HG02970 (cell line): ENCODE measurements around the gene PPAN.

Experiments
- ATAC-seq: cut with Tn5 transposase; IDR thresholded peaks from one replicate; pipeline ENCODE4 v1.9.1; 2021; ENCODE audit warnings: mild to moderate bottlenecking, moderate library complexity, moderate number of reproducible peaks; ENCODE audit not compliant: unreplicated experiment, low FRiP score

The PPAN gene

GRCh38 chr19:10112037-10112761, 6.0 kb downstream of the PPAN start:
- ATAC-seq: no peak

DNA sequence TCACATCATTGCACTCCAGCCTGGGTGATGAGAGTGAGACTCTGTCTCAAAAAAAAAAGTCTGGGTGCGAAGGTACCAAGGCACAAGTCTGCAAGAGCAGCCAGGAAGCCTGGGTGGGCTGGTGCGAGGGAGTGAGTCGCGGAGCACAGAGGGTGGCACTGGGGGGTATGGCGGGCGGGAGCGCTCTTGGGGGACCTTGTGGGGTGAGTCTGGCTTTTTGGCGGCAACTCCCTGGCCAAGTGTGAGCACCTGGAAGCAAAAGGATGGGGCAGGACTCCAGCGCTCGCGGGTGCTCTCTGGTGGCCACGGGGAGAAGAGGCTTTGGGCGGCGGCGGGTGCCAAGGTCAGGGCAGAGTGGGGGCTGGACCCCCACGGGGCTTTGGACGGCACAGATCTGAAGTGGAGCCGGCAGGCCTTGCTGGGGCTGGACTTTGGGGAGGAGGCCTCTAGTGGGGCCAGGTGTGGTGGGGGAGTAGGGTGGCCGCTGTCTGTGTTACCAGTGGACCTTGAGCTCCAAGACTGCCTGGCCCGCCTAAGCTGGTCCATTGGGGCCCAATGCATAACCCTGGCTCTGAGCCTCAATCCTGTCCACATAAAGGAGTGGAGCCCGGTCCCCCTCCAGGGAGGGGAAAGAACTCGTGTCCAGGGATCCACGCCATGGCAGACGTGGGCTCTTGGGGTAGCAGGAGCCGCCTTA, 6.9 kb downstream of the PPAN start:
- no peak for ATAC-seq

GRCh38 chr19:10113592-10113963, 7.4 kb downstream of the PPAN start:
- no peak for ATAC-seq

- no peak for ATAC-seq
Measured at GRCh38 chr19:10113964-10114650, 7.9 kb downstream of the PPAN start.

DNA sequence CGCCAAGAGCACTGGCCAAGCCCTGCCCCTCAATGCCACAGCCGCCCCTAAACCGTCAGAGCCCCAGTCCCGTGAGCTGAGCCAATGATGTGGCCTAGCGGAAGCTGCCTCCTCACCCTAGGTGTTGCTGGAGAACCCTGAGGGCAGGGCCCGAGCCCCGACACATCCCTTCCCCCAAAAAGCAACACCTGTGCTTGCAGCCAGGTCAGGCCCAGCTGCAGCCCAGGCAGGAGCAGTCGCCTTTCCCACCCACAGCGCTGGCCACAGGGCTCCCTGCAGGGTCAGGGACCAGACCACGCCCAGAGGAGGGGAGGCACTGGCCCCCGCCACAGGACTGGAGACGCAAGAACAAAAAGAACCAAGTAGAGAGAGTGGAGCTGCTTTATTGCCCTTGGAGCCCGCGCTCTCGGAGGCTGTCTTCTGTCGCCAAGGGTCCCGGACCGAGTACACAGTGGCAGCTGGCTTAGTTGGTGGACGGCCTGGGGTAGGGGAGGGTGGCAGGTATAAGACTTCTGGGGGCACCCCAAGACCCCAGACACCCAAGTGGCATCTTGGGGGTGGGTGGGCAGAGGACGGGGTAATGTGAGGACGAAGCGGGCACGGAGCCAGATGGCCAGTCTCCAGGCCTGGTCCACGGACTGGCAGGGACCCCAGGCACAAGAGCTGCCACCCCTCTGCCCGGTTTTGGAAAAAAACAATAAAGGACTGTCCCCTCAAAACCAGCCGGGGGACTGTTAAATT, 8.7 kb downstream of the PPAN start:
- ATAC-seq: no peak

DNA sequence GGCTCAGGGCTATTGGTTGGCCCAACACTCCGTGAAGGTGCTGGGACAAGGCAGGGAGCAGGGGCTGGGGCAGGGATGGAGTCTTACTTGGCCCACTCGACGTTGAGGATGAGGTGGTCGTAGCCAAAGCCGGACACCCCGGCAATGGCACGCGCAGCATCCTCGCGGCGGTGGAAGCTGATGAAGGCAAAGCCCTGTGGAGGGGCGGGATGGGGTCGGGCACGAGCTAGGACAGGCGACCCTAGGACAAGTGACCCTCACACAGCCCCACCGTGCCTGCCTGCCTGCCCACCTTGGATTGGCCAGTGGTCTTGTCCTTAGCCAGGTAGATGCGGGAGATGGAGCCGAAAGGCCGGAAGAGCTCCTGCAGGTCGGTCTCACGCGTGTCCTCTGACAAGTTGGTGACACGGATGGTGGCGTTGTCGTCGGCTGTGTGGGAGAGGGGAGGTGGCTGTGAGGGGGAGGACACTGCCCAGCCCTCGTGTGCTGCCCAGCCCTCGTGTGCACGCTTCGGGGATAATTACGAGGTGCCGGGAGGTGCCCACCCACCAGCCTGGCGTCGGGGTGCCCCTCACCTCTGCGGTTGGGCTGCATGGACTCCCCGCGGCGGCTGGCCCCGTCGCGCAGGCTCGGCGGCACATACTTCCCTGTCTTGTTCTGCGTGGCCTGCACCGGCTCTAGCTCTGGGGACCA, 9.4 kb downstream of the PPAN start:
- no peak for ATAC-seq

DNA sequence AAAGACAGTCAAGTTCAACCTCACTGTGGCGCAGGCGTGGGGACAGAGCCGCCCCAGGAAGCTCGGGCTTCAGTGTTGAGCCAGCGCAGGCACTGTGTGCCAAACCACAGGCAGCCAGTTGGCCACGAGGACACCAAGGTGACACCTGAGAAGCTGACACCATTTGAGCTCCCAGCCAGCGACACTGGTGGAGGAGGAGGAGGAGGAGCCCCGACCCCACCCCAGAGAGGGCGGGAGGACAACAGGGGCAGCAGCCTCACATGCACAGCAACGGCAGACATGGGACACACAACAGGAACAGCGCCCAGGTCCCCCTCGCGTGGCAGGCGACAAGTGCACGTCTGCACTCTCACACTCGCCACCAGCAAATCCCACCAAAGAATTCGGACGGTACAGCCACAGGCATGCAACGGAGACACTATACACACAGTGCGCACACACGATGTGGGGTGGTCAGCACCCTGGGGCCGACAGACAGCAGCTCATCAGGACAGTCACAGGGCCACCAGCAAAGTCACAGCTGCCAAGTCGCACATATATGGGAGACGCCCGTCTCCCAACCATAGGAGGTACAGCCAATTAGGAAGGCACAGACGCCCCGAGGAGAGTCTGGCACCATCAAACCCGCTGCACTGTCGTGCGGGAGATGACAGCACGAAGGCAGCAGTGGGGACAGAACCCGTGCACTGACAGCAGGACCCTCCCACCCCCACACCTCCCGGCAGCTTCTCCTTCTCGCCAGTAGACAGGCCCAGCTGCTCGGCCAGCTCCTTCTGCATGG, 10.1 kb downstream of the PPAN start:
- ATAC-seq: no peak

DNA sequence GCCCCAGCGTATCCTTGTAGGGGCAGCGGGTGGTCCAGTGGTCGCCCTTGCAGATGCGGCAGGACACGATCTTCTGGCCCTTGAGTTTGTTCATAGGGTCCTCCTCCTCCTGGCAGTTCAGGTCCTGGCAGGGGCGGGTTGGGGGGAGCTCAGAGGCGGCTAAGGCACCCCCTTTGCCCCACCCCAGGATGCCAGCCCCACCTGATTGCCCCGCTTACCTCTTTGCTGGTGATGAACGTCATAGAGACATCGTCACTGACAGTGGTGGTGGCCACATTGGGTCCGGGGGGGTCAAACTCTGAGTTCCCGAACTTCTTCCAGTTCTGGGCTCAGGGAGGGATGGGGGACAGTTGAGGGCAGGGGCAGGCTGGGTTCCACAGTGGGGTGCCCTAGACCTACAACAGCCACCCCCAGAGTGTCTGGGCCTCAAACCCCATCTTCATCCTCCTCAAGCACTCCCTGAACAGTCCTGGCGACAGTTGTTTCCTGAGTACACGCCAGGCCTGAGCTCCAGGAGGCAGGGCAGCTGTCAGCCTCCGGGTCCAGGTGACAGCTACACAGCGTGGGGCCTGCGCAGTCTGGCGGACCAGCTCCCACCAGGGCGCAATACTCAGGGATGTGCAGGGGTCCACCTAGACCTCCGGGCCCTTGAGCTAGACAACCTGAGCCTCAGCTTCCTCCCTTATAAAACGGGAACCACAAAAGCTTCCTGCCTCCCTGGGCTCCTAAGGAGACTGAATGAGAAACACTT, 10.9 kb downstream of the PPAN start:
- no peak for ATAC-seq

GRCh38 chr19:10118960-10119359, 12.8 kb downstream of the PPAN start:
- no peak for ATAC-seq

- ATAC-seq: no peak
Measured at GRCh38 chr19:10120538-10121189, 14.5 kb downstream of the PPAN start.

DNA sequence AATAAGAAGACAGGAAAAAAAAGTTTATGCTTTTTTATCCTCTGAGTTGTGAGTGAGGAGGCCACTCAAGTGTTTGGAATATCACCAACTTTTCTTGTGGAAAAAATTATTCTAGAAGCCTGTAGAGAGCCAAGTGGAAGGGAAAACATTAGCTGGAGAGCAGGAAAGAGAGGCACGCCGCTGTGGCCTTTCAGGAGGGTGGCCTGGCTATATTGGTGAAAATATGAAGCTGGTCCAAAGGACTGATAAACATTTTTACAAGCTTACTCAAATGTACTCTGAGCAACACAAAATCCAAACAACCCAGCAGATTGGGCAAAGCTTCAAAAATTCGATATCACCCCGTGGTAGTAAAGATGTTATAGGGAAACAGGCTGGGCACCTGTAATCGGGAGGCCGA, 15.9 kb downstream of the PPAN start:
- no peak for ATAC-seq

- ATAC-seq: no peak
Measured at GRCh38 chr19:10124429-10124828, 18.3 kb downstream of the PPAN start.

GRCh38 chr19:10126213-10126639, 20.1 kb downstream of the PPAN start:
- ATAC-seq: no peak

GRCh38 chr19:10132905-10133304, 26.7 kb downstream of the PPAN start:
- ATAC-seq: no peak

- no peak for ATAC-seq
Measured at GRCh38 chr19:10133596-10133995, 27.4 kb downstream of the PPAN start.

GRCh38 chr19:10134040-10134439, 27.9 kb downstream of the PPAN start:
- no peak for ATAC-seq

DNA sequence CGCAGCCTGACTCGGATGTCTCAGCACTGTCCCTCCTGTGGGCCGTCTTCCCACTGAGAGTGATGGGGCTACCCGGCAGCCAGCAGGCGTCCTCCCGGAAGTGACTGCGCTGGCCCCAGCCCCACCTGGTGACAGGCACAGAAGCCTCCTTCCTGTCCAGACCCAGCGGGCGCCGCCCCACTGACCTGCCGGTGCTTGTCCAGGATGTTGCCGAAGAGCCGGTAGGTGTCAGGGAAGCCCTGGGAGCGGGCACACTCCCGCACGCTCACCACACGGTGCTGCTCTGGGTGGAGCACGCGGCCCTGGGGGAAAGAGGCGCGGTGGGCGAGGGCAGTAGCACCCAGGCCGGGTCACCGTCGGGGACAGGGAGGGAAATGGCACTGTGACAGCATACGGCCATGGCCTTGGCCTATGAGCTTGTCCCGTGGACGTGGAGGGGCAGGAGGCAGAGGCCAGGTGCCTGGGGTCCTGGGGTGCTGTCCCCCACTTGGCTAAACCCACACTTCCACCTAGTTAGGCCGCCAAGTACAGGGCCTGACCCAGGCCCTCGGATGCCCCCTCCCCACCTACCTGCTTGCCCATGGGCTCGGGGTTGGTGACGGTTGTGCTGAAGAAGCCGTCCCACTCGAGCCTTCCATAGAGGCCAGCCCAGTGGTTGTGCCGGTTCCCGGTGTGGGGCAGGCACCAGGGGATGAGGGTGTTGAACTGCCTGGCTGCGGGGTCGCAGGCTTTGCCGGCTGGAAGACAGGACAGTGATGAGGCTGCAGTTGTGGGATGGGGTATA, 29.6 kb downstream of the PPAN start:
- ATAC-seq: no peak

DNA sequence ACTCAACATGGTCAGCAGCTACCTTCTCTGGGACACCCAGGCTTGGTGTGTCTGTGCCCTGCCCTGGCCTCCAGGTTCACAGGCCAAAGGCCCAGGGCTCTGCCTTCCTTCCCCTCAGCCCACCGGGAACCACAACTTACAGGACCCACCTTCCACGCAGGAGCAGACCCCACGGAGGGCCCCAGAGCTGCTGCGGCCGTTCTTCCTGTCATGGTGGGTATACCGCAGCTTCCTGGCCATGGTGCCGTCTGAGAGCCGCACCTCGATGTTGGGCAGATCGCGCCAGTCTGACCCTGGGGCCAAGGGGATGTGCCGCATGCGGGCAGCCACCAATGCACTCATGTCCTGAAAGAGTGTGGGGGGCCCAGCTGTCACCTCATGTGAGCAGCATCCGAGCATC, 30.8 kb downstream of the PPAN start:
- ATAC-seq: no peak
